HepG2 (cell line): ENCODE data around the gene SLC39A8. TPM values are rescaled to one million over a fixed set of nuclear protein-coding genes. Genes with fewer than 3 reads are reported as not detected.
A peak's percentile ranks its signal among the peaks of the same experiment; 100 is the strongest.

Experiments
- AHR ChIP-seq: IDR thresholded peaks from 2 replicates; pipeline ENCODE4 v1.6.1; 2018; ENCODE audit warnings: missing genetic modification reagents, missing compliant biosample characterization
- BATF2 ChIP-seq: sonication (generic); formaldehyde crosslinking; IDR thresholded peaks from 2 replicates; pipeline ENCODE4 v1.8.0; 2022; ENCODE audit warnings: mild to moderate bottlenecking, missing genetic modification reagents, moderate library complexity
- CAMTA2 ChIP-seq: sonication (generic); formaldehyde crosslinking; IDR thresholded peaks from 2 replicates; pipeline ENCODE4 v1.4.0; 2020; ENCODE audit warnings: mild to moderate bottlenecking, missing genetic modification reagents, borderline replicate concordance
- CBX1 ChIP-seq: IDR thresholded peaks from one replicate; pipeline ENCODE4 v1.6.1; 2016; ENCODE audit warnings: antibody characterized with exemption, low read depth
- DMAP1 ChIP-seq: IDR thresholded peaks from 2 replicates; pipeline ENCODE4 v1.6.1; 2016
- MAFG ChIP-seq: sonication (generic); formaldehyde crosslinking; IDR thresholded peaks from 2 replicates; pipeline ENCODE4 v1.5.1; 2020; ENCODE audit warnings: mild to moderate bottlenecking, missing genetic modification reagents
- PAXIP1 ChIP-seq: sonication (generic); formaldehyde crosslinking; conservative IDR thresholded peaks from 2 replicates; pipeline ENCODE4 v1.4.0; 2020; ENCODE audit warnings: mild to moderate bottlenecking, missing genetic modification reagents, moderate library complexity
- PBX3 ChIP-seq: sonication (generic); formaldehyde crosslinking; IDR thresholded peaks from 2 replicates; pipeline ENCODE4 v1.8.1; 2023; ENCODE audit warnings: missing genetic modification reagents, inconsistent platforms, borderline replicate concordance
- PHB2 ChIP-seq: fragments of 450-650 bp; IDR thresholded peaks from 2 replicates; pipeline ENCODE4 v1.6.1; 2018; ENCODE audit not compliant: partially characterized antibody
- PRDM10 ChIP-seq: sonication (generic); formaldehyde crosslinking; IDR thresholded peaks from 2 replicates; pipeline ENCODE4 v1.4.0; 2020; ENCODE audit warnings: low read depth, missing genetic modification reagents
- SNAPC2 ChIP-seq: sonication (generic); formaldehyde crosslinking; IDR thresholded peaks from 2 replicates; pipeline ENCODE4 v1.8.1; 2022; ENCODE audit warnings: mild to moderate bottlenecking, missing genetic modification reagents
- TCF7L2 ChIP-seq: IDR thresholded peaks from 2 replicates; pipeline ENCODE4 v1.6.1; 2011; ENCODE audit warnings: mild to moderate bottlenecking, low read depth, low read length, moderate library complexity
- YEATS2 ChIP-seq: sonication (generic); formaldehyde crosslinking; IDR thresholded peaks from 2 replicates; pipeline ENCODE4 v1.4.0; 2020; ENCODE audit warnings: missing genetic modification reagents, borderline replicate concordance
- ZBTB1 ChIP-seq: sonication (generic); formaldehyde crosslinking; IDR thresholded peaks from 2 replicates; pipeline ENCODE4 v1.4.0; 2020; ENCODE audit warnings: missing genetic modification reagents, borderline replicate concordance
- ZFP90 ChIP-seq: sonication (generic); formaldehyde crosslinking; IDR thresholded peaks from 2 replicates; pipeline ENCODE4 v1.8.0; 2022; ENCODE audit warnings: missing genetic modification reagents, mild to moderate bottlenecking, inconsistent platforms, borderline replicate concordance
- ZNF460 ChIP-seq: sonication (generic); formaldehyde crosslinking; IDR thresholded peaks from 2 replicates; pipeline ENCODE4 v1.5.1; 2020; ENCODE audit warnings: missing genetic modification reagents, mild to moderate bottlenecking, borderline replicate concordance
- ZNF570 ChIP-seq: sonication (generic); formaldehyde crosslinking; IDR thresholded peaks from 2 replicates; pipeline ENCODE4 v1.4.0; 2020; ENCODE audit warnings: mild to moderate bottlenecking, missing genetic modification reagents, borderline replicate concordance
- ZNF704 ChIP-seq: sonication (generic); formaldehyde crosslinking; IDR thresholded peaks from 2 replicates; pipeline ENCODE4 v1.8.1; 2023; ENCODE audit warnings: mild to moderate bottlenecking, inconsistent platforms, moderate library complexity, missing genetic modification reagents, borderline replicate concordance
- ZNF766 ChIP-seq: sonication (generic); formaldehyde crosslinking; IDR thresholded peaks from 2 replicates; pipeline ENCODE4 v1.5.0; 2020; ENCODE audit warnings: missing genetic modification reagents, borderline replicate concordance
- ZNF850 ChIP-seq: sonication (generic); formaldehyde crosslinking; conservative IDR thresholded peaks from 2 replicates; pipeline ENCODE4 v1.9.0; 2021; ENCODE audit warnings: mild to moderate bottlenecking, missing genetic modification reagents
- ZNF879 ChIP-seq: sonication (generic); formaldehyde crosslinking; IDR thresholded peaks from 2 replicates; pipeline ENCODE4 v1.8.1; 2023; ENCODE audit warnings: missing genetic modification reagents
- polyA plus RNA-seq, 8 experiments: library from polyadenylated mRNA; depleted of rRNA in 3 of 8; stranded (reverse) in 7 of 8; unstranded in 1 of 8; fragments of >200 nt; fragmentation: Illumina TruSeq in 4 of 8; extraction: Trizol in 4 of 8; gene quantifications; 2 replicates each; pipeline versions ENCODE4 v1.2.1 to v1.2.3, GENCODE V29; 2011 to 2016; ENCODE audit warnings: low read depth in 4 of 8, missing spikeins in 1 of 8, mixed read lengths in 1 of 8; ENCODE audit not compliant: insufficient read depth in 1 of 8
- total RNA-seq, 5 experiments: library from RNA; depleted of rRNA; stranded (reverse); fragments of >200 nt; fragmentation: Illumina TruSeq; extraction: Trizol; gene quantifications; 2 replicates each; pipeline ENCODE4 v1.2.3, GENCODE V29; 2016; ENCODE audit warnings: low read depth in 1 of 5

SLC39A8 gene
- total and polyA plus RNA-seq, 2 of the 13 experiments (the other 11 are each of a cell fraction or from before 2014, with no cell fraction given) = 0.22 to 0.38 TPM

- TF ChIP-seq PBX3 (no peak), PRDM10 (CRISPR knock-in tag) (no peak), ZNF850 (CRISPR knock-in tag) (no peak), TCF7L2 (no peak), ZNF879 (CRISPR knock-in tag) (no peak), ZBTB1 (CRISPR knock-in tag) (no peak), MAFG (CRISPR knock-in tag) (no peak), BATF2 (CRISPR knock-in tag) (no peak), PHB2 (no peak), ZFP90 (CRISPR knock-in tag) (no peak), AHR (CRISPR knock-in tag) (no peak), PAXIP1 (CRISPR knock-in tag) (0 out of 2 replicates have a peak, but pooled peaks have one; percentile 5), CBX1 (no peak), SNAPC2 (CRISPR knock-in tag) (no peak), DMAP1 (CRISPR knock-in tag) (no peak), ZNF460 (CRISPR knock-in tag) (no peak), YEATS2 (CRISPR knock-in tag) (no peak), ZNF766 (no peak), ZNF570 (CRISPR knock-in tag) (no peak), ZNF704 (CRISPR knock-in tag) (no peak), CAMTA2 (CRISPR knock-in tag) (no peak)
Observed at GRCh38 chr4:102344520-102344953, 745 bp downstream of the SLC39A8 start (continued).
